ENCODE measurements around the gene RNU7-1.
A peak's percentile ranks its signal among the peaks of the same experiment; 100 is the strongest.

Gene RNU7-1

GRCh38 chr12:6977653-6978052 lies 34.0 kb downstream of the RNU7-1 start:
- Histone ChIP-seq H3K79me2 (ENCODE audit: insufficient read depth, low read length) (peaks cover 14% of the 10 kb centered on the region), H3K9ac (ENCODE audit: low read depth, low read length) (no peak overlapping the region), H3K27ac (ENCODE audit: low read length) (no peak overlapping the region), H3K9me3 (ENCODE audit: insufficient read depth, low read length, severe bottlenecking) (no peaks in the 10 kb centered on the region), H3K4me2 (ENCODE audit: insufficient read depth, low read length) (no peak overlapping the region), H3K27me3 (ENCODE audit: insufficient read depth, low read length, poor library complexity) (no peaks in the 10 kb centered on the region), H2AFZ (ENCODE audit: low read depth, low read length) (no peak overlapping the region), H3K4me3 (ENCODE audit: low read depth in 1 of 2, low read length in 2 of 2) (no peak overlapping the region), H4K20me1 (ENCODE audit: insufficient read depth, low read length) (peaks cover 5% of the 10 kb centered on the region; the same call in 1 of the 2 replicates), H3K36me3 (ENCODE audit: insufficient read depth, low read length) (peaks cover 86% of the 10 kb centered on the region), H3K4me1 (ENCODE audit: insufficient read depth, low read length) (peaks cover 3% of the 10 kb centered on the region)
- DNase-seq (no peak), ATAC-seq (ENCODE audit: insufficient read depth, low read depth) (peak; percentile 18; the same call in 2 of the 3 replicates)
- no peak for TF ChIP-seq EZH2 (IDR thresholded peaks at IDR 0.05; ENCODE audit: borderline replicate concordance, low read depth, low read length, severe bottlenecking)
- TF ChIP-seq, protein P1, sequence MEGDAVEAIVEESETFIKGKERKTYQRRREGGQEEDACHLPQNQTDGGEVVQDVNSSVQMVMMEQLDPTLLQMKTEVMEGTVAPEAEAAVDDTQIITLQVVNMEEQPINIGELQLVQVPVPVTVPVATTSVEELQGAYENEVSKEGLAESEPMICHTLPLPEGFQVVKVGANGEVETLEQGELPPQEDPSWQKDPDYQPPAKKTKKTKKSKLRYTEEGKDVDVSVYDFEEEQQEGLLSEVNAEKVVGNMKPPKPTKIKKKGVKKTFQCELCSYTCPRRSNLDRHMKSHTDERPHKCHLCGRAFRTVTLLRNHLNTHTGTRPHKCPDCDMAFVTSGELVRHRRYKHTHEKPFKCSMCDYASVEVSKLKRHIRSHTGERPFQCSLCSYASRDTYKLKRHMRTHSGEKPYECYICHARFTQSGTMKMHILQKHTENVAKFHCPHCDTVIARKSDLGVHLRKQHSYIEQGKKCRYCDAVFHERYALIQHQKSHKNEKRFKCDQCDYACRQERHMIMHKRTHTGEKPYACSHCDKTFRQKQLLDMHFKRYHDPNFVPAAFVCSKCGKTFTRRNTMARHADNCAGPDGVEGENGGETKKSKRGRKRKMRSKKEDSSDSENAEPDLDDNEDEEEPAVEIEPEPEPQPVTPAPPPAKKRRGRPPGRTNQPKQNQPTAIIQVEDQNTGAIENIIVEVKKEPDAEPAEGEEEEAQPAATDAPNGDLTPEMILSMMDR (IDR thresholded peaks at IDR 0.05; ENCODE audit: borderline replicate concordance, extremely low read depth, low read length, poor library complexity, severe bottlenecking): no peak

GRCh38 chr12:6978188-6978587 lies 34.6 kb downstream of the RNU7-1 start:
- Histone ChIP-seq H3K4me1 (ENCODE audit: insufficient read depth, low read length) (no peaks in the 10 kb centered on the region), H4K20me1 (ENCODE audit: insufficient read depth, low read length) (peaks cover 5% of the 10 kb centered on the region; the same call in 1 of the 2 replicates), H3K79me2 (ENCODE audit: insufficient read depth, low read length) (peaks cover 8% of the 10 kb centered on the region; the same call in 1 of the 2 replicates), H3K9me3 (ENCODE audit: insufficient read depth, low read length, severe bottlenecking) (no peaks in the 10 kb centered on the region), H3K27me3 (ENCODE audit: insufficient read depth, low read length, poor library complexity) (no peaks in the 10 kb centered on the region), H3K4me2 (ENCODE audit: insufficient read depth, low read length) (no peak overlapping the region), H3K27ac (ENCODE audit: low read length) (no peak overlapping the region), H3K4me3 (ENCODE audit: low read depth in 1 of 2, low read length in 2 of 2) (no peak overlapping the region), H2AFZ (ENCODE audit: low read depth, low read length) (no peak overlapping the region), H3K36me3 (ENCODE audit: insufficient read depth, low read length) (peaks cover 89% of the 10 kb centered on the region), H3K9ac (ENCODE audit: low read depth, low read length) (no peak overlapping the region)
- TF ChIP-seq EZH2 (IDR thresholded peaks at IDR 0.05; ENCODE audit: borderline replicate concordance, low read depth, low read length, severe bottlenecking): no peak
- TF ChIP-seq, protein P1 (IDR thresholded peaks at IDR 0.05; ENCODE audit: borderline replicate concordance, extremely low read depth, low read length, poor library complexity, severe bottlenecking): no peak
- DNase-seq: no peak
- 0 out of 3 replicates have a peak, but pooled peaks have one; percentile 10 for ATAC-seq (ENCODE audit: insufficient read depth, low read depth)

DNA sequence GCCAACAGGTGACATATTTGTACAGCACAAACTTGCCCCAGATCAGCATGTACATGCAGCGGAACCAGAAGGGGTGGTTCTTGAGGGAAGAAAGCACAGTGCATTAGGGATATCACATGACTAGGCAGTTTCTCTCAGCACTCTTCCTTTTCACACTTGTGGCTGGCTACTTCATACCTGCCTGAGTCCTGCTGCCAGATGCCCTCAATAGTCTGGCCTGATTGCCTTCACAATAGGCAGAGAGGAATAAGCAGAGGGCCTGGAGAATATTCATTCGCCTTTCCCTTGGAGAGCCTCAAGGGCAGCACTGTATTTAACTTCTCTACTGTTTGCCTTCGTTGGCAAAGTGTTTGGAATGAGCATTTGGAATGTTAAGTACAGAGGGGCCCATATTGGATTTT lies 35.0 kb downstream of the RNU7-1 start:
- Histone ChIP-seq H3K36me3 (ENCODE audit: insufficient read depth, low read length) (peaks cover 92% of the 10 kb centered on the region), H3K9ac (ENCODE audit: low read depth, low read length) (no peak overlapping the region), H2AFZ (ENCODE audit: low read depth, low read length) (no peak overlapping the region), H3K4me2 (ENCODE audit: insufficient read depth, low read length) (no peak overlapping the region), H3K79me2 (ENCODE audit: insufficient read depth, low read length) (peaks cover 6% of the 10 kb centered on the region; the same call in 1 of the 2 replicates), H3K4me1 (ENCODE audit: insufficient read depth, low read length) (no peaks in the 10 kb centered on the region), H3K4me3 (ENCODE audit: low read depth in 1 of 2, low read length in 2 of 2) (no peak overlapping the region), H3K27me3 (ENCODE audit: insufficient read depth, low read length, poor library complexity) (no peaks in the 10 kb centered on the region), H4K20me1 (ENCODE audit: insufficient read depth, low read length) (peaks cover 5% of the 10 kb centered on the region; the same call in 1 of the 2 replicates), H3K27ac (ENCODE audit: low read length) (no peak overlapping the region), H3K9me3 (ENCODE audit: insufficient read depth, low read length, severe bottlenecking) (no peaks in the 10 kb centered on the region)
- DNase-seq (no peak), ATAC-seq (ENCODE audit: insufficient read depth, low read depth) (peak; percentile 20; the same call in 2 of the 3 replicates)
- TF ChIP-seq EZH2 (IDR thresholded peaks at IDR 0.05; ENCODE audit: borderline replicate concordance, low read depth, low read length, severe bottlenecking): no peak
- TF ChIP-seq, protein P1 (IDR thresholded peaks at IDR 0.05; ENCODE audit: borderline replicate concordance, extremely low read depth, low read length, poor library complexity, severe bottlenecking): no peak
